Measurements from ENCODE around the gene SH2D6. TPM values are rescaled to one million over a fixed set of nuclear protein-coding genes. Genes with fewer than 3 reads are reported as not detected.

The SH2D6 gene
- 0.11 TPM in 1 of 2 replicates, not detected in the other for total RNA-seq

DNA sequence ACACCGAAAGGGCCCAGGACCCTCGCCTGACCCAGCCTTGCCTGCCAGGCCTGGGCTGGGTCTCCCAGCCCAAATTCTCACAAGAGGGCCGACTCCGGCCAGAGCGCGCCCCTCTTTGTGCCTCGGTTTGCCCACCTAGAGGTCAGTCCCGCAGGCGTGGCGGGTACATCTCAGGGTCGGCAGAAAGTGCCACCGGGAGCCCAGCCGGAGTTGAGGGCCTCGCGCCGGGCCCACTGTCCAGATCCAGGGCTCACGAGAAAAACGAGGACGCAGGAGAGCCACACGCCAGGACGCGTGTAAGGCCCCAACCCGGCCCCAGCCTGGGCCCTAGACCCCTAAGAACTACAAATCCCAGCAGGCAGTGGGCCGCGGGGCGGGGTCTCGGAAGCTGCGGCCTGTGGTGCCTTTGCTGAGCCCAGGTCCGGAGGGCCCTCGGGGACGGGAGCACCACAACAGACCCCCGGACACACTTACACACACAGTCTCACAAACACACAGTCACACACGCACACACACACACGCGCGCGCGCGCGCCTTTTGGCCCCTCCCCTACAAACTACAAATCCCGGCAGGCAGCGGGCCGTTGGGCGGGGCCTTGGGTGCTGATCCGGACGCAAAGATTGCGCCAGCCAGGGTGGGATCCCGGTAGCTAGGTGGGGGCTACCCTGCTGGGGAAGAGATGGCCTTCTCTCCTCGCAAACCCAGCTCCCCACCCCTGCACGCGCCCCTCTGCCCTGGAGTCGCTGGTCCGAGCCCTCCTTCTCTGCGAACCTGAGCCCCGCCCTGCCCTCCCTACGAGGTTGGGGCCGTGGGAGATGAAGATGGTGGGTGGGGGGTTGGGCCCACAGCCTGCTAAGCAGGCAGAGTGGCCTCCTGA lies at the start of gene SH2D6:
Gene SH2D6 (plus strand): TSS at position 583 of the 877 bp plus-strand sequence. CDS start 10,752 bp downstream, outside the sequence.

DNA sequence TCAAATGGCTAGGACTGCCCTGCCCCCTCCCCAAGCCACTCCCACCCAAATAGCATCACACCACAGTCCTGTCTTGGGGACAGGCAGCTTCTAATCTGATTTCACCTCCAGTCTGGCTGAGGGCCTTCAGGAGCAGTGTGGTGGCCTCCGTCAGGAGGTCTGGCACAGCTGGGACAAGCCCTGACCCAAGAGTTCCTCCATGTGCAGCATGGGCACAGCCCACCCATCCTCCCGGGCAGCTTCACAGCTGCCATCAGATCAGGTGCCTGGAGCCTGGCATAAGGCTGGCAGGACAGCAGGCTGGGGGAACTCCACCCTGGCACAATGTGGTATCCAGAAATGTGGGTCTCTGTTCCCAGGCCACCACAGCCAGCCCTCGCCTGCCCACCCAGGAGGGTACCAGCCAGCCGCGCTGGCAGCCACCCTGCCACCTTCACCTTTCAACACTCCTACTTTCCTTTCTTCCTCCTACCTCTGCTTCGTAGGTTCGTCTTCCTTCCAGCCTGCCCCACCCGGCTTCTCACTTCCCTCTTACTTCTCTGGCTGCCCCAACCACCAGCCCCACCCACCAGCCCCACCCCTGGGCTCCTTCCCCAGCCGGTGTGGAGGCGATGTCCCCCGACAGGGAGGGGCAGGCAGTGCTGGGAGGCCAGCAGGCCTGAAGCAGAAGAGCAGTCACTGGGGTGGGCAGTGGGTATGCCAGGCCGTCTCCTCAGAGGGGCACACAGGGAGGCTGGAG lies 8.5 kb upstream of the SH2D6 start, which contains the start of gene CAPG:
Gene CAPG (minus strand): TSS at position 522 of the 739 bp plus-strand sequence. CDS start 8,221 bp downstream, outside the sequence.

Other genes starting within 250 kb of the SH2D6 start
- gene TGOLN2, start 90.7 kb upstream of the SH2D6 start, total RNA-seq, result 61.5 and 71.8 TPM in 2 replicates
- gene RETSAT, start 64.2 kb upstream of the SH2D6 start, total RNA-seq, result 59.1 and 68.5 TPM in 2 replicates
- gene ELMOD3, start 63.9 kb upstream of the SH2D6 start, total RNA-seq, result 8.1 and 8.2 TPM in 2 replicates
- 30.9 and 39.5 TPM in 2 replicates for gene CAPG, start 8.3 kb upstream of the SH2D6 start, total RNA-seq
- 75.9 and 119 TPM in 2 replicates for gene MAT2A, start 120.5 kb downstream of the SH2D6 start, total RNA-seq
- 30.2 and 33.7 TPM in 2 replicates for gene GGCX, start 142.8 kb downstream of the SH2D6 start, total RNA-seq
- gene VAMP8, start 158.9 kb downstream of the SH2D6 start, total RNA-seq, result 1.7 and 8.8 TPM in 2 replicates
- 89.0 and 119 TPM in 2 replicates for gene VAMP5, start 165.7 kb downstream of the SH2D6 start, total RNA-seq
- gene RNF181, start 177.0 kb downstream of the SH2D6 start, total RNA-seq, result 200 and 267 TPM in 2 replicates
- gene TMEM150A, start 184.0 kb downstream of the SH2D6 start, total RNA-seq, result 10.1 and 10.8 TPM in 2 replicates
- 24.4 and 27.5 TPM in 2 replicates for gene C2orf68, start 193.4 kb downstream of the SH2D6 start, total RNA-seq
- gene USP39, start 197.5 kb downstream of the SH2D6 start, total RNA-seq, result 31.8 and 35.0 TPM in 2 replicates
- not detected in 2 replicates for gene SFTPB, start 249.5 kb downstream of the SH2D6 start, total RNA-seq